MG63 (cell line): ENCODE data around the gene RNASE9. TPM values are rescaled to one million over a fixed set of nuclear protein-coding genes. Genes with fewer than 3 reads are reported as not detected.
"Not testable (repeated sequence)": the region's sequence is repeated elsewhere in the genome, so short reads cannot be mapped to it uniquely, and the experiment has no call there.

Experiments
- DNase-seq: peaks from one replicate; pipeline ENCODE4 v3.0.0-alpha.2; 2020
- H3K27me3 ChIP-seq: fragments of 250-450 bp; sonication (Bioruptor Pico); 2 replicates; pipeline ENCODE4 v1.5.1; 2020; ENCODE audit warnings: mild to moderate bottlenecking, moderate library complexity
- H3K36me3 ChIP-seq: fragments of 250-450 bp; sonication (Bioruptor Pico); 2 replicates; pipeline ENCODE4 v1.5.1; 2020; ENCODE audit warnings: mild to moderate bottlenecking, moderate library complexity
- H3K4me3 ChIP-seq: fragments of 250-450 bp; sonication (Bioruptor Pico); 2 replicates; pipeline ENCODE4 v1.5.1; 2020; ENCODE audit warnings: mild to moderate bottlenecking, moderate library complexity
- H3K9me3 ChIP-seq: fragments of 250-450 bp; sonication (Bioruptor Pico); 2 replicates; pipeline ENCODE4 v1.5.1; 2020; ENCODE audit warnings: mild to moderate bottlenecking, moderate library complexity
- total RNA-seq: library from RNA; depleted of rRNA; stranded (reverse); fragments of >200 nt; shearing (Covaris generic); gene quantifications from 2 replicates; pipeline ENCODE4 v1.2.3, GENCODE V29; 2014; ENCODE audit warnings: low replicate concordance

RNASE9 gene
- total RNA-seq, 1 experiment from 2014 or later: not detected

GRCh38 chr14:20583908-20584307, 23.1 kb upstream of the RNASE9 start:
- H3K9me3 ChIP-seq: no peaks in the 10 kb centered on the region
- H3K36me3 ChIP-seq: no peaks in the 10 kb centered on the region
- DNase-seq: no peak
- no peak overlapping the region for H3K4me3 ChIP-seq
- no peaks in the 10 kb centered on the region for H3K27me3 ChIP-seq

- Histone ChIP-seq H3K4me3 (no peak overlapping the region), H3K9me3 (no peaks in the 10 kb centered on the region), H3K36me3 (no peaks in the 10 kb centered on the region), H3K27me3 (no peaks in the 10 kb centered on the region)
- no peak for DNase-seq
Observed at GRCh38 chr14:20583142-20583541, 22.3 kb upstream of the RNASE9 start.

- Histone ChIP-seq H3K4me3 (no peak overlapping the region), H3K9me3 (no peaks in the 10 kb centered on the region), H3K36me3 (no peaks in the 10 kb centered on the region), H3K27me3 (no peaks in the 10 kb centered on the region)
- DNase-seq: no peak
Observed at GRCh38 chr14:20580242-20580641, 19.4 kb upstream of the RNASE9 start.

GRCh38 chr14:20578784-20579502, 18.1 kb upstream of the RNASE9 start:
- H3K36me3 ChIP-seq: no peaks in the 10 kb centered on the region
- no peak for DNase-seq
- no peaks in the 10 kb centered on the region for H3K9me3 ChIP-seq
- no peaks in the 10 kb centered on the region for H3K27me3 ChIP-seq
- no peak overlapping the region for H3K4me3 ChIP-seq

GRCh38 chr14:20578325-20578724, 17.5 kb upstream of the RNASE9 start:
- Histone ChIP-seq H3K9me3 (no peaks in the 10 kb centered on the region), H3K4me3 (no peak overlapping the region), H3K36me3 (no peaks in the 10 kb centered on the region), H3K27me3 (no peaks in the 10 kb centered on the region)
- DNase-seq: no peak

GRCh38 chr14:20572382-20572990, 11.6 kb upstream of the RNASE9 start:
- not testable (repeated sequence) for H3K27me3 ChIP-seq, DNase-seq, H3K36me3 ChIP-seq, H3K4me3 ChIP-seq, H3K9me3 ChIP-seq

- H3K9me3 ChIP-seq, H3K4me3 ChIP-seq, DNase-seq, H3K27me3 ChIP-seq, H3K36me3 ChIP-seq: not testable (repeated sequence)
Observed at GRCh38 chr14:20570720-20571119, 9.9 kb upstream of the RNASE9 start.

- not testable (repeated sequence) for H3K4me3 ChIP-seq, H3K9me3 ChIP-seq, DNase-seq, H3K27me3 ChIP-seq, H3K36me3 ChIP-seq
Observed at GRCh38 chr14:20569865-20570264, 9.0 kb upstream of the RNASE9 start.

GRCh38 chr14:20569066-20569465, 8.2 kb upstream of the RNASE9 start:
- H3K36me3 ChIP-seq: no peaks in the 10 kb centered on the region
- H3K4me3 ChIP-seq: no peak overlapping the region
- H3K9me3 ChIP-seq: no peaks in the 10 kb centered on the region
- H3K27me3 ChIP-seq: no peaks in the 10 kb centered on the region
- DNase-seq: no peak

- H3K4me3 ChIP-seq: no peak overlapping the region
- no peaks in the 10 kb centered on the region for H3K27me3 ChIP-seq
- H3K9me3 ChIP-seq: no peaks in the 10 kb centered on the region
- no peaks in the 10 kb centered on the region for H3K36me3 ChIP-seq
- no peak for DNase-seq
Observed at GRCh38 chr14:20568393-20568792, 7.5 kb upstream of the RNASE9 start.

- not testable (repeated sequence) for H3K36me3 ChIP-seq
Observed at GRCh38 chr14:20567199-20567598, 6.4 kb upstream of the RNASE9 start.

GRCh38 chr14:20564501-20564997, 3.7 kb upstream of the RNASE9 start:
- H3K27me3 ChIP-seq: no peaks in the 10 kb centered on the region
- H3K36me3 ChIP-seq: no peaks in the 10 kb centered on the region
- H3K4me3 ChIP-seq: no peak overlapping the region
- DNase-seq: peak; percentile 7
- H3K9me3 ChIP-seq: no peaks in the 10 kb centered on the region

More at GRCh38 chr14:20567199-20567598, 6.4 kb upstream of the RNASE9 start:
- DNase-seq, H3K9me3 ChIP-seq, H3K27me3 ChIP-seq, H3K4me3 ChIP-seq: not testable (repeated sequence)

- no peak overlapping the region for H3K4me3 ChIP-seq
- no peaks in the 10 kb centered on the region for H3K36me3 ChIP-seq
- H3K9me3 ChIP-seq: no peaks in the 10 kb centered on the region
- H3K27me3 ChIP-seq: no peaks in the 10 kb centered on the region
- no peak for DNase-seq
Observed at GRCh38 chr14:20563971-20564370, 3.1 kb upstream of the RNASE9 start.

GRCh38 chr14:20559461-20559904, 1.4 kb downstream of the RNASE9 start:
- H3K4me3 ChIP-seq: no peak overlapping the region
- H3K27me3 ChIP-seq: no peaks in the 10 kb centered on the region
- no peaks in the 10 kb centered on the region for H3K9me3 ChIP-seq
- H3K36me3 ChIP-seq: no peaks in the 10 kb centered on the region
- DNase-seq: no peak

GRCh38 chr14:20557212-20557542, 3.7 kb downstream of the RNASE9 start:
- no peaks in the 10 kb centered on the region for H3K9me3 ChIP-seq
- no peaks in the 10 kb centered on the region for H3K36me3 ChIP-seq
- DNase-seq: no peak
- no peak overlapping the region for H3K4me3 ChIP-seq
- H3K27me3 ChIP-seq: no peaks in the 10 kb centered on the region

GRCh38 chr14:20556500-20557211, 4.2 kb downstream of the RNASE9 start:
- DNase-seq: no peak
- Histone ChIP-seq H3K27me3 (no peaks in the 10 kb centered on the region), H3K9me3 (no peaks in the 10 kb centered on the region), H3K36me3 (no peaks in the 10 kb centered on the region), H3K4me3 (no peak overlapping the region)

GRCh38 chr14:20555845-20556244, 5.0 kb downstream of the RNASE9 start:
- Histone ChIP-seq H3K9me3 (no peaks in the 10 kb centered on the region), H3K27me3 (no peaks in the 10 kb centered on the region), H3K4me3 (no peak overlapping the region), H3K36me3 (no peaks in the 10 kb centered on the region)
- DNase-seq: no peak

GRCh38 chr14:20553024-20553423, 7.8 kb downstream of the RNASE9 start:
- DNase-seq: no peak
- Histone ChIP-seq H3K27me3 (no peaks in the 10 kb centered on the region), H3K4me3 (no peak overlapping the region), H3K36me3 (no peaks in the 10 kb centered on the region), H3K9me3 (no peaks in the 10 kb centered on the region)
